NCI-H748 (cell line): ENCODE data around the gene MAGEB4.
"Not testable (repeated sequence)": the region's sequence is repeated elsewhere in the genome, so short reads cannot be mapped to it uniquely, and the experiment has no call there.

ENCODE experiments used
- DNase-seq: peaks from one replicate; lab custom pipeline; 2025; ENCODE audit not compliant: unreplicated experiment; lab: John Stamatoyannopoulos, UW

Gene MAGEB4

GRCh38 chrX:30241724-30242415 is at the start of gene MAGEB4:
TSS of gene MAGEB4 (plus strand) at chrX:30242000. CDS start at chrX:30242136, 136 bp downstream.
- DNase-seq = no peak

- not testable (repeated sequence) for DNase-seq
Measured at GRCh38 chrX:30193910-30194309, 47.9 kb upstream of the MAGEB4 start.

GRCh38 chrX:30196322-30196721 is 45.5 kb upstream of the MAGEB4 start:
- no peak for DNase-seq

- DNase-seq = no peak
Measured at GRCh38 chrX:30212172-30212571, 29.6 kb upstream of the MAGEB4 start.

- DNase-seq = peak; percentile 1
Measured at GRCh38 chrX:30215357-30215843, 26.4 kb upstream of the MAGEB4 start, which contains the start of gene MAGEB2. TSS of gene MAGEB2 (plus strand) at chrX:30215563. CDS start at chrX:30218581, 3,018 bp downstream.

GRCh38 chrX:30217465-30217864 is 24.3 kb upstream of the MAGEB4 start:
- no peak for DNase-seq

- DNase-seq = no peak
Measured at GRCh38 chrX:30219372-30219771, 22.4 kb upstream of the MAGEB4 start.

- no peak for DNase-seq
Measured at GRCh38 chrX:30220661-30221060, 21.1 kb upstream of the MAGEB4 start.

GRCh38 chrX:30224536-30224935 is 17.3 kb upstream of the MAGEB4 start:
- no peak for DNase-seq

- DNase-seq = no peak
Measured at GRCh38 chrX:30228526-30228925, 13.3 kb upstream of the MAGEB4 start.

GRCh38 chrX:30230395-30230794 is 11.4 kb upstream of the MAGEB4 start, which contains the start of gene MAGEB3:
TSS of gene MAGEB3 (plus strand) at chrX:30230657. CDS start at chrX:30235925, 5,268 bp downstream.
- DNase-seq = no peak

GRCh38 chrX:30246769-30247489 is 5.1 kb downstream of the MAGEB4 start, which contains the start of gene MAGEB1:
TSS of gene MAGEB1 (plus strand) at chrX:30247146. CDS start at chrX:30250494, 3,348 bp downstream.
- no peak for DNase-seq

- no peak for DNase-seq
Measured at GRCh38 chrX:30248854-30249253, 7.1 kb downstream of the MAGEB4 start.

- DNase-seq = no peak
Measured at GRCh38 chrX:30253257-30253656, 11.5 kb downstream of the MAGEB4 start.

- DNase-seq = no peak
Measured at GRCh38 chrX:30259927-30260326, 18.1 kb downstream of the MAGEB4 start.

GRCh38 chrX:30261012-30261411 is 19.2 kb downstream of the MAGEB4 start:
- no peak for DNase-seq

- DNase-seq = no peak
Measured at GRCh38 chrX:30262763-30263162, 21.0 kb downstream of the MAGEB4 start.

- no peak for DNase-seq
Measured at GRCh38 chrX:30270639-30271038, 28.8 kb downstream of the MAGEB4 start.

- peak; percentile 0 for DNase-seq
Measured at GRCh38 chrX:30275498-30275897, 33.7 kb downstream of the MAGEB4 start.

GRCh38 chrX:30278365-30278764 is 36.6 kb downstream of the MAGEB4 start:
- DNase-seq = no peak

- no peak for DNase-seq
Measured at GRCh38 chrX:30280428-30280827, 38.6 kb downstream of the MAGEB4 start.

GRCh38 chrX:30282527-30282926 is 40.7 kb downstream of the MAGEB4 start:
- no peak for DNase-seq
